Hair follicular keratinocyte (primary cell): ENCODE results near the gene ZNF260. TPM values are rescaled to one million over a fixed set of nuclear protein-coding genes. Genes with fewer than 3 reads are reported as not detected.

Experiments used
- total RNA-seq: library from RNA; depleted of rRNA; stranded (reverse); fragments of >200 nt; gene quantifications from 2 replicates; pipeline ENCODE4 v1.2.3, GENCODE V29; 2015

ZNF260 gene
- 5.4 and 7.0 TPM in 2 replicates for total RNA-seq

GRCh38 chr19:36528194-36528920 lies at the start of gene ZNF260:
Gene ZNF260 (minus strand): TSS chr19:36528271. CDS start chr19:36515238, 13,033 bp downstream.

GRCh38 chr19:36573020-36573894 lies 45.2 kb upstream of the ZNF260 start, which contains the start of gene ZNF529:
Gene ZNF529 (minus strand): TSS chr19:36573292. CDS start chr19:36572346, 946 bp downstream.

GRCh38 chr19:36489118-36489919 lies 38.8 kb downstream of the ZNF260 start, which contains the start of gene ZNF566:
Gene ZNF566 (minus strand): TSS chr19:36489561. CDS start chr19:36476557, 13,004 bp downstream.

Other genes with a start within 250 kb of the ZNF260 start
- 0.15 and 0.31 TPM in 2 replicates for gene ZFP14, start 149.1 kb downstream of the ZNF260 start, total RNA-seq
- 3.4 and 3.9 TPM in 2 replicates for gene ZFP82, start 109.6 kb downstream of the ZNF260 start, total RNA-seq
- gene ZNF566, start 38.7 kb downstream of the ZNF260 start, total RNA-seq: 3.4 and 4.3 TPM in 2 replicates
- gene ZNF529, start 45.0 kb upstream of the ZNF260 start, total RNA-seq: 3.0 and 6.8 TPM in 2 replicates
- gene ZNF382, start 77.0 kb upstream of the ZNF260 start, total RNA-seq: 5.6 and 9.4 TPM in 2 replicates
- gene ZNF461, start 138.6 kb upstream of the ZNF260 start, total RNA-seq: 1.7 and 6.1 TPM in 2 replicates
- 2.7 and 4.0 TPM in 2 replicates for gene ZNF567, start 159.3 kb upstream of the ZNF260 start, total RNA-seq
- gene ZNF850, start 244.5 kb upstream of the ZNF260 start, total RNA-seq: 0.72 and 0.78 TPM in 2 replicates